ENCODE data around the gene PHLPP1. TPM values are rescaled to one million over a fixed set of nuclear protein-coding genes. Genes with fewer than 3 reads are reported as not detected.
"Not testable (repeated sequence)": the region's sequence is repeated elsewhere in the genome, so short reads cannot be mapped to it uniquely, and the experiment has no call there.

The PHLPP1 gene
- total RNA-seq, 2 donors from 2014 or later = 4.6 to 5.9 TPM

DNA sequence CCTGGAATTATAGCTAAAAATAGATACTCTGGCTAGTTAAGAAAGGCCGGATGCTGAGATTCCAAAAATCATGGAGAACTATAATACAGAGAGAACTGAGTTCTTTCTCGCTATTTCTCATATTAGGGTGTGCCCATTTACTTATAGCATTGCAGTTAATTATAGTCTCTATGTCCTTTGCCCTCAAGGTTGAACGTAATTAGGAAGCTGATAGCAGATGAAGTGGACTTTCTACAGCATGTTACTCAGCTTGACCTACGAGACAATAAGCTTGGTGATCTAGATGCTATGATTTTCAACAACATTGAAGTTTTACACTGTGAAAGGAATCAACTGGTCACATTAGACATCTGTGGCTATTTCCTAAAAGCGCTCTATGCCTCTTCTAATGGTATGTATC lies 187.4 kb downstream of the PHLPP1 start:
- no peak overlapping the region for H3K27ac ChIP-seq
- H3K27me3 ChIP-seq = no peaks in the 10 kb centered on the region
- TF ChIP-seq, protein P1, sequence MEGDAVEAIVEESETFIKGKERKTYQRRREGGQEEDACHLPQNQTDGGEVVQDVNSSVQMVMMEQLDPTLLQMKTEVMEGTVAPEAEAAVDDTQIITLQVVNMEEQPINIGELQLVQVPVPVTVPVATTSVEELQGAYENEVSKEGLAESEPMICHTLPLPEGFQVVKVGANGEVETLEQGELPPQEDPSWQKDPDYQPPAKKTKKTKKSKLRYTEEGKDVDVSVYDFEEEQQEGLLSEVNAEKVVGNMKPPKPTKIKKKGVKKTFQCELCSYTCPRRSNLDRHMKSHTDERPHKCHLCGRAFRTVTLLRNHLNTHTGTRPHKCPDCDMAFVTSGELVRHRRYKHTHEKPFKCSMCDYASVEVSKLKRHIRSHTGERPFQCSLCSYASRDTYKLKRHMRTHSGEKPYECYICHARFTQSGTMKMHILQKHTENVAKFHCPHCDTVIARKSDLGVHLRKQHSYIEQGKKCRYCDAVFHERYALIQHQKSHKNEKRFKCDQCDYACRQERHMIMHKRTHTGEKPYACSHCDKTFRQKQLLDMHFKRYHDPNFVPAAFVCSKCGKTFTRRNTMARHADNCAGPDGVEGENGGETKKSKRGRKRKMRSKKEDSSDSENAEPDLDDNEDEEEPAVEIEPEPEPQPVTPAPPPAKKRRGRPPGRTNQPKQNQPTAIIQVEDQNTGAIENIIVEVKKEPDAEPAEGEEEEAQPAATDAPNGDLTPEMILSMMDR (IDR thresholded peaks at IDR 0.05) = no peak
- no peak overlapping the region for H3K4me3 ChIP-seq
- no peaks in the 10 kb centered on the region for H3K36me3 ChIP-seq
- no peaks in the 10 kb centered on the region for H3K9me3 ChIP-seq
- no peaks in the 10 kb centered on the region for H3K4me1 ChIP-seq
- no peak for DNase-seq (ENCODE audit: low spot score)

DNA sequence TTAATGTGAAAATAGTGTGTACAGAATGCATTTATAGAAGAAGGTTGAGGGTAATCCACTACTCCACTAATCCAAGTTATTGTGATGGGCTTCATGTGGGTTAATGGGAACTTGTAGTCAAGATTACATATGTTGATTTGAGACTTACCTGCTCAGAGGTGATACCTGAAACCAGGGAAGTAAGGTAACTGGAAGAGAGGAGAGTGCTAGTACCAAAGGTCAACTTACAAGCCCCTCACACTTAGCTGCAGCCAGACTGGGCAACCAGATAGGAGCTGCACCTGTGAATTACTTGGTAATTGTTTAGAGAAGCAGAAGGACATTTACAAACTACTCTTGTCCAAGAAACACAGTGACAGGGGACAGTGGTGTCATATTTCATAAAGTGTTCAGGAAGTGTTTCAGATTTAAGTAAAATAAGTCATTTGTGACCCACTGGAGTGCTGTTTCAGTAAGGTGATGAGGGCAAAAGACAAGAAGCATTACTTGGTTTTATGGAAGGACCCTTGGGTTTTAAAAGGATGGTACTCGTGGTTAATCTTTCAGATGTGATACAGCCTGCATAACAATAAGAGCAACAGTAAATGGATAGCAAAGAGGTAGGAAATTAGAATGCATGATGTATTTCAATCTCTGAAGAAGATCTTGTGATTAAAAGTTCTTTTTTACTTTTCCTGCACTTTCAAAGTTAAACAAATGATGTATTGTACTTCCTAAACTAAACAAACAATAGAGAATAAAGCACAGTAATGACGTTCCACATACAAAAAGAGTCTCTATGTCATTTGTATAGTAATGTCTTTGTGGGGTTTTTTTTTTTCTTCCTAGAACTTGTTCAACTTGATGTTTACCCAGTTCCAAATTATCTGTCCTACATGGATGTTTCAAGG lies 189.3 kb downstream of the PHLPP1 start:
- Histone ChIP-seq H3K4me3 (no peak overlapping the region), H3K27me3 (no peaks in the 10 kb centered on the region), H3K36me3 (no peaks in the 10 kb centered on the region), H3K27ac (no peak overlapping the region), H3K9me3 (no peaks in the 10 kb centered on the region), H3K4me1 (no peaks in the 10 kb centered on the region)
- no peak for DNase-seq (ENCODE audit: low spot score)
- TF ChIP-seq, protein P1 (IDR thresholded peaks at IDR 0.05) = no peak

DNA sequence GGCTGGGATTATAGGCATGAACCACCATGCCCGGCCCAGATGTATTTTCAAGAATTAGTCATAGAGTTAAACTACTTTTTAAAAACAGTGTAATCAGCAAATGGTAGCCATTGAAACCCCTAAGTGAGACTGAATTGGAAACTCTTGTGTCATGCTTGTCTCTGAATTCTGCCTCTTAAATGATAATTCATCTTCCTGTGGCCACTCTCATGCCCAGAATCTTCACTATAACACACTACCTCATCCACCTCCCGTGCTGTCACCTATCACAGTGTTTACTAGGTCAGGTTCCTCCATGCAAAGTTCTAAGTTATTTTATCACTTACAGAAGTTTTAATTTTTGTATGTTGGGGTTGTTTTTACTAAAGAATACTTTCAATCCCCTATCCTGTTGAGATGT lies 197.5 kb downstream of the PHLPP1 start:
- no peaks in the 10 kb centered on the region for H3K4me1 ChIP-seq
- no peaks in the 10 kb centered on the region for H3K9me3 ChIP-seq
- DNase-seq (ENCODE audit: low spot score) = no peak
- H3K4me3 ChIP-seq = no peak overlapping the region
- TF ChIP-seq, protein P1 (IDR thresholded peaks at IDR 0.05) = no peak
- no peak overlapping the region for H3K27ac ChIP-seq
- H3K27me3 ChIP-seq = no peaks in the 10 kb centered on the region
- H3K36me3 ChIP-seq = no peaks in the 10 kb centered on the region

DNA sequence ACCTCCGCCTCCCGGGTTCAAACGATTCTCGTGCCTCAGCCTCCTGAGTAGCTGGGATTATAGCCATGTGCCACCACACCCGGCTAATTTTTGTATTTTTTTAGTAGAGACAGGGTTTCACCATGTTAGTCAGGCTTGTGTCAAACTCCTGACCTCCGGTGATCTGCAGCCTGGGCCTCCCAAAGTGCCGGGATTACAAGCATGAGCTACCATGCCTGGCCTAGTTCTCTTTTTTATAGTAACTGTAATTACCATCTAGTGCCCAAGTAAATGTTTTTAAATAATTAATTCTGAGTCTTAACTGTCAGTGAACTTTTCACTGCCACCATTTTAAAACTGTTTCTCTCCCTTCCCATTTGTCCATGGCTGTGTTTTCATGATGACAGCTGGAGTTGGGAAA lies 198.5 kb downstream of the PHLPP1 start:
- H3K36me3 ChIP-seq; DNase-seq (ENCODE audit: low spot score); H3K9me3 ChIP-seq; H3K27me3 ChIP-seq; H3K27ac ChIP-seq; H3K4me1 ChIP-seq; H3K4me3 ChIP-seq: not testable (repeated sequence)

DNA sequence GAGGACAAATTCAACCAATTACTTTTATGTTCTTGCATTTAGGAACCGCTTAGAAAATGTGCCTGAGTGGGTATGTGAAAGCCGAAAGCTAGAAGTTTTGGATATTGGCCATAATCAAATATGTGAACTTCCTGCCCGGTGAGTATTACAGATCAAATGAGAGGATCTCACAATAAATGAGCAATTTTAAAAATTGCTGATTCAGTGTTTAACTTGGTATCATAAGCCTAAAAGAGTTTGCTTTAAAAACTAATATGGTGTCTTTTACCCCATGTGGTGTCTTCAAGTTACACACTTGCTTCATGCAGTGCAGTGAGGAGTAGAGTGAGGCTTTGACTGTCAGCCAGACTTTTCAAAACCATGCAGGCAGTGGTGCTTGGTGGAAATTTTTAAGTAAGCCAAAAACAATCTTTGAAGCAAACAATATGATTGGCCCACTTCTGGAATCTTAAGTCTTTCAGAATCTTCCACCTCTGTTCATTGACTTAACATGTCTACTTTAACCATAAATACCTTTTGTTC lies 199.6 kb downstream of the PHLPP1 start:
- no peak overlapping the region for H3K4me3 ChIP-seq
- H3K4me1 ChIP-seq = no peaks in the 10 kb centered on the region
- no peaks in the 10 kb centered on the region for H3K36me3 ChIP-seq
- no peak overlapping the region for H3K27ac ChIP-seq
- TF ChIP-seq, protein P1 (IDR thresholded peaks at IDR 0.05) = no peak
- no peaks in the 10 kb centered on the region for H3K9me3 ChIP-seq
- H3K27me3 ChIP-seq = no peaks in the 10 kb centered on the region
- DNase-seq (ENCODE audit: low spot score) = no peak

DNA sequence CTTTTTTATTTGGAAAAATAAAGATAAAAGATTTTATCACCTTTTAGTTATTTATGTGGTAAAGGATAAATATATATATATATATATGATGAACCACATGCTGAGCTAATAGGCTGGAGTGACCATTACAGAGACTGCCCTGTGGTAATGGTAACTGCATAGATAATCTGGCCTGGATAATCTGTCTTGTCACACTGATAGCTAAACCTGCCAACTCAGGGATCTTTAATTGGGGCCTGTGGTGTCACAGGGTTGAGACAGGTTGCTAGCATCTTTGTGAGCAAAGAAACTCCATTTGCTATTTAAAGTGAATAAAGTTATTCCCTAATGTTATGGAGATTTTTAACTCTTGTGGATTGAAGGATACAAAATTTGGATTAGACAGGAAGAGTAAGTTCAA lies 203.0 kb downstream of the PHLPP1 start:
- Histone ChIP-seq H3K4me3 (no peak overlapping the region), H3K27me3 (no peaks in the 10 kb centered on the region), H3K9me3 (no peaks in the 10 kb centered on the region), H3K27ac (no peak overlapping the region), H3K36me3 (no peaks in the 10 kb centered on the region), H3K4me1 (no peaks in the 10 kb centered on the region)
- TF ChIP-seq, protein P1 (IDR thresholded peaks at IDR 0.05) = no peak
- DNase-seq (ENCODE audit: low spot score) = no peak

Measured in right atrium auricular region (tissue), 2 donors.